Natural killer cell (primary cell): ENCODE data around the gene ARL13A. TPM values are rescaled to one million over a fixed set of nuclear protein-coding genes. Genes with fewer than 3 reads are reported as not detected.
"Not testable (repeated sequence)": the region's sequence is repeated elsewhere in the genome, so short reads cannot be mapped to it uniquely, and the experiment has no call there.

Experiments used
- ATAC-seq, 3 donors: fragments of 150-1000 bp in 2 of 3; fragments of 200-7000 bp in 1 of 3; cut with Tn5 transposase; 1 replicate in 1 of 3; 2 replicates in 2 of 3; pipeline ENCODE4 v1.10.0; 2021; ENCODE audit warnings: mild to moderate bottlenecking in 2 of 3, moderate library complexity in 2 of 3
- DNase-seq, 2 donors: peaks; one replicate each; pipeline versions ENCODE4 v3.0.0 to v3.0.0-alpha.2; 2013 to 2021; ENCODE audit warnings: mixed read lengths in 1 of 2
- H3K27ac ChIP-seq: one replicate; pipeline ENCODE4 v1.5.1; 2013; ENCODE audit warnings: mild to moderate bottlenecking, low read length
- H3K27me3 ChIP-seq: one replicate; pipeline ENCODE4 v1.6.1; 2013; ENCODE audit warnings: low read length; ENCODE audit not compliant: control insufficient read depth, insufficient read depth
- H3K36me3 ChIP-seq: one replicate; pipeline ENCODE4 v1.6.1; 2013; ENCODE audit warnings: low read length; ENCODE audit not compliant: control insufficient read depth, insufficient read depth
- H3K4me1 ChIP-seq: one replicate; pipeline ENCODE4 v1.6.1; 2013; ENCODE audit warnings: low read length; ENCODE audit not compliant: control insufficient read depth, insufficient read depth
- H3K4me3 ChIP-seq: one replicate; pipeline ENCODE4 v1.5.1; 2013; ENCODE audit warnings: low read length
- H3K9me3 ChIP-seq: one replicate; pipeline ENCODE4 v1.6.1; 2013; ENCODE audit warnings: low read length; ENCODE audit not compliant: control insufficient read depth, insufficient read depth
- H3K27ac Mint-ChIP-seq, 2 donors: one replicate each; pipeline ENCODE4 v1.8.0; 2022; ENCODE audit warnings: mild to moderate bottlenecking in 2 of 2, mixed read lengths in 2 of 2, moderate library complexity in 1 of 2
- H3K27me3 Mint-ChIP-seq, 2 donors: one replicate each; pipeline ENCODE4 v1.8.0; 2022; ENCODE audit warnings: low read depth in 2 of 2, mixed read lengths in 2 of 2
- H3K36me3 Mint-ChIP-seq: one replicate; pipeline ENCODE4 v1.8.0; 2022; ENCODE audit warnings: mixed read lengths
- H3K4me1 Mint-ChIP-seq, 2 donors: one replicate each; pipeline ENCODE4 v1.8.0; 2022; ENCODE audit warnings: mixed read lengths in 2 of 2
- H3K4me3 Mint-ChIP-seq: one replicate; pipeline ENCODE4 v1.8.0; 2022; ENCODE audit warnings: mild to moderate bottlenecking, moderate library complexity, mixed read lengths
- H3K9me3 Mint-ChIP-seq, 2 donors: one replicate each; pipeline ENCODE4 v1.8.0; 2022; ENCODE audit warnings: mixed read lengths in 2 of 2
- CTCF ChIP-seq: fragments of 200-600 bp; IDR thresholded peaks from one replicate; pipeline ENCODE4 v1.8.0; 2022; ENCODE audit warnings: antibody characterized with exemption
- WGBS: methylation state at CpG from one replicate; pipeline ENCODE4 v1.1.7; 2013; ENCODE audit warnings: missing lambda C conversion rate; ENCODE audit not compliant: insufficient coverage; 5-methylcytosine and 5-hydroxymethylcytosine counted together
- intact Hi-C: fragments of 100-400 bp; cut with micrococcal nuclease; formaldehyde crosslinking; loops from one replicate; pipeline ENCODE4 v1.14.2; 2022
- total RNA-seq, 4 donors: library from RNA; stranded (reverse); fragments of 120-200 nt in 1 of 4; gene quantifications; one replicate each; pipeline versions ENCODE4 v1.2.3 to v1.2.4, GENCODE V29; 2013 to 2022

The ARL13A gene
- total RNA-seq, 3 donors from 2014 or later (not counting 1 experiment from before 2014, with no cell fraction given), result not detected

GRCh38 chrX:101009090-101009489, 39.6 kb downstream of the ARL13A start:
- no peak for DNase-seq
- H3K36me3 ChIP-seq, result peaks cover 25% of the 10 kb centered on the region
- H3K9me3 ChIP-seq, result no peaks in the 10 kb centered on the region
- H3K4me3 ChIP-seq, result no peak overlapping the region
- Mint-ChIP-seq H3K4me3 (no peak overlapping the region), H3K4me1 (no peaks in the 10 kb centered on the region), H3K9me3 (no peaks in the 10 kb centered on the region), H3K36me3 (no peaks in the 10 kb centered on the region), H3K27ac (no peak overlapping the region), H3K27me3 (no peaks in the 10 kb centered on the region)
- H3K4me1 ChIP-seq, result no peaks in the 10 kb centered on the region
- no peaks in the 10 kb centered on the region for H3K27me3 ChIP-seq
- ATAC-seq, result no peak
- no peak for TF ChIP-seq CTCF
- intact Hi-C loops, result no loop called here
- H3K27ac ChIP-seq, result no peak overlapping the region

GRCh38 chrX:101012031-101012430, 42.5 kb downstream of the ARL13A start:
- intact Hi-C loops, H3K4me3 ChIP-seq, H3K4me1 Mint-ChIP-seq, DNase-seq, H3K9me3 ChIP-seq, H3K27ac Mint-ChIP-seq, H3K4me3 Mint-ChIP-seq, H3K36me3 Mint-ChIP-seq, H3K27me3 ChIP-seq, H3K4me1 ChIP-seq, H3K27me3 Mint-ChIP-seq, H3K27ac ChIP-seq, ATAC-seq, H3K9me3 Mint-ChIP-seq: not testable (repeated sequence)
- WGBS, result no CpG with 5 or more reads among the region's 1 CpG
- H3K36me3 ChIP-seq, result peaks cover 35% of the 10 kb centered on the region

GRCh38 chrX:101022020-101022419, 52.5 kb downstream of the ARL13A start:
- no peaks in the 10 kb centered on the region for H3K36me3 Mint-ChIP-seq
- no peaks in the 10 kb centered on the region for H3K4me1 Mint-ChIP-seq
- intact Hi-C loops, result no loop called here

GRCh38 chrX:101025126-101025525, 55.6 kb downstream of the ARL13A start:
- TF ChIP-seq CTCF, result no peak
- Mint-ChIP-seq H3K9me3 (no peaks in the 10 kb centered on the region), H3K27me3 (no peaks in the 10 kb centered on the region), H3K4me3 (no peak overlapping the region), H3K36me3 (no peaks in the 10 kb centered on the region), H3K4me1 (peaks cover 6 to 24% of the 10 kb centered on the region in 2 donors), H3K27ac (peak overlapping the region in 1 of 2 donors; percentile 69)
- no peaks in the 10 kb centered on the region for H3K9me3 ChIP-seq
- ATAC-seq (no peak), DNase-seq (no peak)
- no peaks in the 10 kb centered on the region for H3K27me3 ChIP-seq
- H3K4me1 ChIP-seq, result peaks cover 5% of the 10 kb centered on the region
- no peak overlapping the region for H3K4me3 ChIP-seq
- intact Hi-C loops, result no loop called here
- H3K27ac ChIP-seq, result no peak overlapping the region
- peaks cover 31% of the 10 kb centered on the region for H3K36me3 ChIP-seq

More at GRCh38 chrX:101022020-101022419, 52.5 kb downstream of the ARL13A start:
- no peak overlapping the region for H3K27ac ChIP-seq
- no peak for ATAC-seq
- H3K4me1 ChIP-seq, result no peaks in the 10 kb centered on the region
- Mint-ChIP-seq H3K27ac (no peak overlapping the region), H3K4me3 (no peak overlapping the region), H3K27me3 (no peaks in the 10 kb centered on the region), H3K9me3 (no peaks in the 10 kb centered on the region)
- H3K4me3 ChIP-seq, result no peak overlapping the region
- no peaks in the 10 kb centered on the region for H3K9me3 ChIP-seq
- no peaks in the 10 kb centered on the region for H3K27me3 ChIP-seq
- no peak for TF ChIP-seq CTCF
- WGBS, result 100% methylated on average over 3 of the region's 3 CpGs
- no peak for DNase-seq
- H3K36me3 ChIP-seq, result peaks cover 32% of the 10 kb centered on the region
